Measurements from ENCODE around the gene CSNK2B.

The CSNK2B gene

DNA sequence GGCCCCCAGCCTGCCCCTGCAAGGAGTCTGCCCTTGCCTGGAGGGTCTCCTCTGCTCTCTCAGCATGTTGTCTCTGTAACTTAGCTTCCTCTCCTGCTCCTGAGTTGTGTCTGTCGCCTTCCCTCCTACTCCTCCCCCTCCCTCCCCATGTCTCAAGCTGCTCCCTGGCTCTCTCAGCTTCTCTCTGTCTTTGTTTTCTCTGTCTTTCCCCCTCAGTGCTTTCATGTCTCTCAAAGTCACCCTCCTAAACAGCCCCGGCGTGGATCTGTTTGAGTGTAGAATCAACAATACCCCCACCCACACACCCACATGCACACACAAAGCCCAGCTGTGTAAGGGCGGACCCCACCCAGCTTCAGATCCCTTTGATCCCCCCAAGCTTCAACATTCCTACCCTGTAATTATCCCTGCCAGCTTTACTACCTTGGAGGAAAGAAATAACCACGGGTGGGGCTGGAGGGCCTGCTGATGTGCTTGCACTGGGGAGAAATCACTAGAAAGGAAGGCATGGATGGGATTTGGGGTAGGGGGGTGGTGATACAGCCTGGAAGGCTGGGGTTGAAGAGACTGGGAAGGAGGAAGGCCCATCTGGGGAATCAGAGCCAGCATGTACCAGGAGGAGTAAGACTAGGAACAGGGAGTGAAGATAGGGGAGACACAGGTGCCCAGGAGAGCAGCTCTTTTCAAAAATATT lies 48.3 kb downstream of the CSNK2B start:
- no peak overlapping the region for H3K4me3 ChIP-seq (replicated peaks; ENCODE audit: low read depth, low read length)
- DNase-seq (ENCODE audit: low read depth) = no peak
- TF ChIP-seq, protein P1, sequence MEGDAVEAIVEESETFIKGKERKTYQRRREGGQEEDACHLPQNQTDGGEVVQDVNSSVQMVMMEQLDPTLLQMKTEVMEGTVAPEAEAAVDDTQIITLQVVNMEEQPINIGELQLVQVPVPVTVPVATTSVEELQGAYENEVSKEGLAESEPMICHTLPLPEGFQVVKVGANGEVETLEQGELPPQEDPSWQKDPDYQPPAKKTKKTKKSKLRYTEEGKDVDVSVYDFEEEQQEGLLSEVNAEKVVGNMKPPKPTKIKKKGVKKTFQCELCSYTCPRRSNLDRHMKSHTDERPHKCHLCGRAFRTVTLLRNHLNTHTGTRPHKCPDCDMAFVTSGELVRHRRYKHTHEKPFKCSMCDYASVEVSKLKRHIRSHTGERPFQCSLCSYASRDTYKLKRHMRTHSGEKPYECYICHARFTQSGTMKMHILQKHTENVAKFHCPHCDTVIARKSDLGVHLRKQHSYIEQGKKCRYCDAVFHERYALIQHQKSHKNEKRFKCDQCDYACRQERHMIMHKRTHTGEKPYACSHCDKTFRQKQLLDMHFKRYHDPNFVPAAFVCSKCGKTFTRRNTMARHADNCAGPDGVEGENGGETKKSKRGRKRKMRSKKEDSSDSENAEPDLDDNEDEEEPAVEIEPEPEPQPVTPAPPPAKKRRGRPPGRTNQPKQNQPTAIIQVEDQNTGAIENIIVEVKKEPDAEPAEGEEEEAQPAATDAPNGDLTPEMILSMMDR (IDR thresholded peaks at IDR 0.05; ENCODE audit: low read length, missing control alignments) = no peak

DNA sequence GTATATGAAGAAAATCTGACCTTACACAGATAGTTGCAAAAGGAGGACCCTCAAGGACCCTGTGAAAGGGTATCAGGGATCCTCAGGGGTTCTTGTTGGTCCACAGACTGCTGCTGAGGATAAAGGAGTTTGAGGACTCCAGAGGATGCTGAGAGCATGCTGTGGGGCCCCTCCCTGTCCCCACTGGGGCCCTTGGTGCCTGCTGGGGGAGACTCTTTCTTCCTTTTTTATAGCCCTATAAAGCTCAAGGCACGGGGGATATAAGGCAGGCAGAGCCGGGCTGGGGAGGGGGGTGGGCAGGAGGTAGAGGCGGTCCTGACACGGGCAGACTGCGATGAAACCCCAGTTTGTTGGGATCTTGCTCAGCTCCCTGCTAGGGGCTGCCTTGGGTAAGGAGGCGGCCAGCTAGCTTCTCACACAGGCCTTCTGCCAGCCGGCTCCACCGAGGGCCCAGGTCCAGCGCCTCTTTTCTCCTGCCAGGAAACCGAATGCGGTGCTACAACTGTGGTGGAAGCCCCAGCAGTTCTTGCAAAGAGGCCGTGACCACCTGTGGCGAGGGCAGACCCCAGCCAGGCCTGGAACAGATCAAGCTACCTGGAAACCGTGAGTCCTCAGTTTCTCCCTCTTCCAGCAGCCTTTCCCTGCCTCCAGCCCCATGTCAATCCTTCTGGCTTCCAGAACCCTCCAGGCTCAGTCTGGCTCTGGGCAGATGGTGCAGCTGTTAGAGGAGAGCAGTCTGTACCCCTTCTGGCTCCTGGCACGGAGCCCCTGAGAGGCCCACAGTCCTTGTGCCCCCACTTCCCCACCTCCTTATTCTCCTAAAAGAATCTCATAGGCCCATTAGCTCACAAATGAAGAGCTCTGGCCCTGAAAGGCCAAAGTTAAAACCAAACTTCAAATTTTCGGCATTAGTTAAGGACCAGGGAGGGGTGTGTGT lies 49.4 kb downstream of the CSNK2B start, which contains the start of gene LY6G6D:
LY6G6D (plus strand) TSS at position 327 of the 937 bp plus-strand sequence; CDS start at position 335, 8 bp downstream.
- H3K4me3 ChIP-seq (replicated peaks; ENCODE audit: low read depth, low read length) = no peak within 1 kb of the TSS
- DNase-seq (ENCODE audit: low read depth) = no peak
- TF ChIP-seq, protein P1 (IDR thresholded peaks at IDR 0.05; ENCODE audit: low read length, missing control alignments) = no peak

DNA sequence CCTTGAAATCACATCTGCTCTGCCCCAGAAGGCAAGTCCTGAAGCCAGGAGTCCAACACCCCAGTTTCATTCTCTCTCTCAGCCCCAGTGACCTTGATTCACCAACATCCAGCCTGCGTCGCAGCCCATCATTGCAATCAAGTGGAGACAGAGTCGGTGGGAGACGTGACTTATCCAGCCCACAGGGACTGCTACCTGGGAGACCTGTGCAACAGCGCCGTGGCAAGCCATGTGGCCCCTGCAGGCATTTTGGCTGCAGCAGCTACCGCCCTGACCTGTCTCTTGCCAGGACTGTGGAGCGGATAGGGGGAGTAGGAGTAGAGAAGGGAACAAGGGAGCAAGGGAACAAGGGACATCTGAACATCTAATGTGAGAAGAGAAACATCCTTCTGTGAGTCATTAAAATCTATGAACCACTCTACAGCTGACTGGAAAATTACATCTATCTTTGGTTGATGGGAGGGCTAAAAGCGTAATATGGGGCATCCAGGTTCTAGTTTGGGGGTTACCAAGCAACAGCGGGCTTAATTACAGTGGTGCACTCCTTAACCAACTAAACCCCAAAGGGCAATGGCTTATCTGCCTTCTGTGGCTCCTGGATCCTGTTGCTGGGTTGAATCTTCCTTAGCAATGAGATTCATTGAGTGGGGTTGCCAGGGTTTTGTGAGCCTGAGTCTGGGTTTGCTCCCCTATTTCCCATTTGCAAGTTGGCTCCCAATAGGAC lies 51.8 kb downstream of the CSNK2B start:
- no peak for DNase-seq (ENCODE audit: low read depth)
- TF ChIP-seq, protein P1 (IDR thresholded peaks at IDR 0.05; ENCODE audit: low read length, missing control alignments) = no peak
- H3K4me3 ChIP-seq (replicated peaks; ENCODE audit: low read depth, low read length) = no peak overlapping the region

DNA sequence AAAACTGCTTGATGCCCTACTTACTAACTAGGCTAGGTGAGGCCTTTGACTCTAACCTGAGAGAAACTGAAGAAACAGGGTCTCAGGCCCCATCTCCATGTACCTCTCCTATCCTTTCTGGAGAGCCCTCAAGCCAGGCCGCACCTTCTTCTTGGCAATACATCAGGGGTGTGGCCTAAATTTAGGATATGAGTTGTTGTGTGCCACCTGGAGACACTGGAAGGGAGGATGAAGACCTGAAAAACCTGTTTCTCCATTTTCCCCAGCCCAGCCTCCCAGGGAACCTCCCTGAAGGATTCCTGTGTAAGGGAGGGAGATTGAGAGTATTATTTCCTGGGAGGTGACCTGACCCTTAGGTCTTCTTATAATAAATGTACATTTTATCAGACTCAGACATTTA lies 52.4 kb downstream of the CSNK2B start:
- H3K4me3 ChIP-seq (replicated peaks; ENCODE audit: low read depth, low read length) = no peak overlapping the region
- TF ChIP-seq, protein P1 (IDR thresholded peaks at IDR 0.05; ENCODE audit: low read length, missing control alignments) = no peak
- no peak for DNase-seq (ENCODE audit: low read depth)

DNA sequence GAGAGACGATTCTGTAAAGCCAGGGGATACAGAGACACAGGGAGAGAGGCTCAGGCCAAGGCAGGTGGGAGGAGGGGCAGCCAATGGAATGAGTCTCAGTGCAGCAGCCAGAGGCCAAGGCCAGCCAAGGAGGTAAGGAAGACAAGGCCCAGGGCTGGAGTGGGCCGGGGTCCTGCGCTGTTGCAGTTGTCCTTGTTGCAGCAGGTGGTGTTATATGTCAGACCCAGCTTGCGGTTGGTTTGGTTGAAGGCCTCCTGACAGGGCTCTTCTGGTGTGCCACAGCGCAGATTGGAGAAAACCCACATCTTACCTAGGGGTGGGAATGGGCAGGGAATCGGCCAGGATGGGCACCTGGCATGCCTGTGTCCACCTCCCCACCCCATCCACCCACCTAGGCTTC lies 53.1 kb downstream of the CSNK2B start:
- no peak for DNase-seq (ENCODE audit: low read depth)
- H3K4me3 ChIP-seq (replicated peaks; ENCODE audit: low read depth, low read length) = no peak overlapping the region
- TF ChIP-seq, protein P1 (IDR thresholded peaks at IDR 0.05; ENCODE audit: low read length, missing control alignments) = no peak
